Measurements from ENCODE around the gene TCEAL1.
"Not testable (repeated sequence)": the region's sequence is repeated elsewhere in the genome, so short reads cannot be mapped to it uniquely, and the experiment has no call there.

TCEAL1 gene

GRCh38 chrX:103628386-103629317 lies at the start of gene TCEAL1:
Gene TCEAL1, plus strand, starts transcription at chrX:103628975. Its CDS starts 942 bp downstream, at chrX:103629917.
- Histone ChIP-seq H3K27ac (peak within 1 kb of the TSS; percentile 33 to 64 (median 61); a peak in 21 of 22 replicates), H3K4me2 (peak within 1 kb of the TSS; percentile 52 to 75 (median 70)), H4K20me1 (no peaks in the 10 kb centered on the region), H3K9me3 (replicated peaks in 1 of 11) (no peaks in the 10 kb centered on the region), H3K4me1 (peaks cover 0 to 5% (median 2%) of the 10 kb centered on the region in 10 experiments; a peak in 5 of 20 replicates), H3K4me3 (peak within 1 kb of the TSS; percentile 63 to 78 (median 72)), H3K9ac (peak within 1 kb of the TSS; percentile 61 to 82 (median 73)), H3K27me3 (no peaks in the 10 kb centered on the region), H3K36me3 (no peaks in the 10 kb centered on the region)
- TF ChIP-seq Cebpa-rat (IDR thresholded peaks at IDR 0.05): no peak

- Histone ChIP-seq H3K9ac (no peak overlapping the region), H3K4me2 (peak overlapping the region in 5 of 11 experiments; percentile 48 to 73 (median 71); a peak in 2 of 22 replicates), H3K27me3 (peaks cover 0 to 9% (median 0%) of the 10 kb centered on the region in 11 experiments; a peak in 3 of 22 replicates), H3K4me1 (peaks cover 0 to 8% (median 2%) of the 10 kb centered on the region in 10 experiments; a peak in 4 of 20 replicates), H3K9me3 (replicated peaks in 1 of 11) (peaks cover 0 to 19% (median 14%) of the 10 kb centered on the region in 11 experiments; a peak in 20 of 22 replicates), H3K4me3 (peak overlapping the region in 1 of 10 experiments; percentile 61; a peak in 1 of 20 replicates), H3K27ac (no peak overlapping the region), H4K20me1 (no peaks in the 10 kb centered on the region), H3K36me3 (0 out of 22 replicates have a peak, but pooled peaks cover 0 to 4% (median 0%) of the 10 kb centered on the region in 11 experiments)
- no peak for TF ChIP-seq Cebpa-rat (IDR thresholded peaks at IDR 0.05)
Measured at GRCh38 chrX:103584596-103584995, 44.2 kb upstream of the TCEAL1 start.

GRCh38 chrX:103585411-103586313 lies 43.1 kb upstream of the TCEAL1 start, which contains the start of gene TCEAL4:
Gene TCEAL4, plus strand, starts transcription at chrX:103585515. Its CDS starts 1,161 bp downstream, at chrX:103586676.
- Histone ChIP-seq H3K4me2 (peak within 1 kb of the TSS; percentile 63 to 81 (median 73)), H3K36me3 (0 out of 22 replicates have a peak, but pooled peaks cover 0 to 4% (median 0%) of the 10 kb centered on the region in 11 experiments), H3K4me1 (peaks cover 0 to 16% (median 6%) of the 10 kb centered on the region in 10 experiments; a peak in 13 of 20 replicates), H3K9me3 (replicated peaks in 1 of 11) (peaks cover 0 to 19% (median 14%) of the 10 kb centered on the region in 11 experiments; a peak in 20 of 22 replicates), H3K4me3 (peak within 1 kb of the TSS; percentile 61 to 75 (median 68)), H3K27ac (peak within 1 kb of the TSS; percentile 60 to 76 (median 63); a peak in 20 of 22 replicates), H3K9ac (peak within 1 kb of the TSS; percentile 70 to 80 (median 77)), H4K20me1 (no peaks in the 10 kb centered on the region), H3K27me3 (peaks cover 0 to 9% (median 0%) of the 10 kb centered on the region in 11 experiments; a peak in 3 of 22 replicates)
- no peak for TF ChIP-seq Cebpa-rat (IDR thresholded peaks at IDR 0.05)

- Histone ChIP-seq H3K4me2 (peak overlapping the region; percentile 63 to 81 (median 73)), H4K20me1 (no peaks in the 10 kb centered on the region), H3K9ac (peak overlapping the region; percentile 70 to 80 (median 77)), H3K4me1 (peaks cover 0 to 19% (median 8%) of the 10 kb centered on the region in 10 experiments; a peak in 13 of 20 replicates), H3K27me3 (peaks cover 0 to 5% (median 0%) of the 10 kb centered on the region in 11 experiments; a peak in 3 of 22 replicates), H3K27ac (peak overlapping the region in 10 of 11 experiments; percentile 60 to 76 (median 64); a peak in 17 of 22 replicates), H3K36me3 (0 out of 22 replicates have a peak, but pooled peaks cover 0 to 4% (median 0%) of the 10 kb centered on the region in 11 experiments), H3K9me3 (replicated peaks in 1 of 11) (peaks cover 0 to 19% (median 14%) of the 10 kb centered on the region in 11 experiments; a peak in 20 of 22 replicates), H3K4me3 (peak overlapping the region; percentile 61 to 75 (median 68))
- TF ChIP-seq Cebpa-rat (IDR thresholded peaks at IDR 0.05): no peak
Measured at GRCh38 chrX:103586314-103586646, 42.5 kb upstream of the TCEAL1 start.

- Histone ChIP-seq H3K9me3 (replicated peaks in 1 of 11) (peaks cover 0 to 19% (median 14%) of the 10 kb centered on the region in 11 experiments; a peak in 20 of 22 replicates), H3K4me2 (peak overlapping the region; percentile 63 to 81 (median 73)), H3K27ac (no peak overlapping the region), H3K4me1 (peaks cover 0 to 19% (median 8%) of the 10 kb centered on the region in 10 experiments; a peak in 13 of 20 replicates), H3K36me3 (0 out of 22 replicates have a peak, but pooled peaks cover 0 to 4% (median 0%) of the 10 kb centered on the region in 11 experiments), H4K20me1 (no peaks in the 10 kb centered on the region), H3K27me3 (peaks cover 0 to 5% (median 0%) of the 10 kb centered on the region in 11 experiments; a peak in 1 of 22 replicates), H3K9ac (no peak overlapping the region), H3K4me3 (peak overlapping the region in 5 of 10 experiments; percentile 61 to 70 (median 68); a peak in 8 of 20 replicates)
- TF ChIP-seq Cebpa-rat (IDR thresholded peaks at IDR 0.05): no peak
Measured at GRCh38 chrX:103586659-103587058, 42.1 kb upstream of the TCEAL1 start.

- not testable (repeated sequence) for H3K4me3 ChIP-seq, H3K9ac ChIP-seq
Measured at GRCh38 chrX:103592295-103592694, 36.5 kb upstream of the TCEAL1 start.

GRCh38 chrX:103595202-103595601 lies 33.6 kb upstream of the TCEAL1 start:
- H3K27ac ChIP-seq, H3K4me3 ChIP-seq, H3K4me2 ChIP-seq, H4K20me1 ChIP-seq, H3K9ac ChIP-seq, H3K4me1 ChIP-seq, H3K27me3 ChIP-seq: not testable (repeated sequence)
- Histone ChIP-seq H3K36me3 (peaks cover 0 to 13% (median 0%) of the 10 kb centered on the region in 11 experiments; a peak in 4 of 22 replicates), H3K9me3 (replicated peaks in 1 of 11) (peaks cover 16 to 21% (median 19%) of the 10 kb centered on the region in 11 experiments)

More at GRCh38 chrX:103592295-103592694, 36.5 kb upstream of the TCEAL1 start:
- Histone ChIP-seq H3K4me1 (peaks cover 0 to 12% (median 6%) of the 10 kb centered on the region in 10 experiments; a peak in 10 of 20 replicates), H3K9me3 (replicated peaks in 1 of 11) (peaks cover 16 to 21% (median 19%) of the 10 kb centered on the region in 11 experiments), H3K36me3 (peaks cover 0 to 17% (median 0%) of the 10 kb centered on the region in 11 experiments; a peak in 4 of 22 replicates)
- H3K27me3 ChIP-seq, H4K20me1 ChIP-seq, H3K27ac ChIP-seq, H3K4me2 ChIP-seq: not testable (repeated sequence)

Measured in BLaER1 treated with 17β-estradiol and CSF1 and Interleukin-3, amounts not matched to agents 10 nM and 100 nM (cell line).